ENCODE measurements around the gene METRN.

METRN gene

GRCh38 chr16:754656-755055 lies 39.7 kb downstream of the METRN start:
- no peak overlapping the region for H3K27ac ChIP-seq
- TF ChIP-seq CTCF (IDR thresholded peaks at IDR 0.05) (no peak), ZFX (IDR thresholded peaks at IDR 0.05; ENCODE audit: borderline replicate concordance) (no peak)

GRCh38 chr16:756428-756827 lies 41.5 kb downstream of the METRN start:
- no peak overlapping the region for H3K27ac ChIP-seq
- TF ChIP-seq ZFX (IDR thresholded peaks at IDR 0.05; ENCODE audit: borderline replicate concordance) (no peak), CTCF (IDR thresholded peaks at IDR 0.05) (no peak)

- TF ChIP-seq CTCF (IDR thresholded peaks at IDR 0.05) (no peak), ZFX (IDR thresholded peaks at IDR 0.05; ENCODE audit: borderline replicate concordance) (no peak)
- no peak overlapping the region for H3K27ac ChIP-seq
Measured at GRCh38 chr16:759110-759910, 44.4 kb downstream of the METRN start.

- no peak overlapping the region for H3K27ac ChIP-seq
- TF ChIP-seq ZFX (IDR thresholded peaks at IDR 0.05; ENCODE audit: borderline replicate concordance) = no peak
- no peak for TF ChIP-seq CTCF (IDR thresholded peaks at IDR 0.05)
Measured at GRCh38 chr16:760065-760464, 45.1 kb downstream of the METRN start.

GRCh38 chr16:760545-761343 lies 45.8 kb downstream of the METRN start, which contains the start of gene MSLN:
MSLN (plus strand) TSS chr16:760734; CDS start chr16:762681, 1,947 bp downstream.
- no peak within 1 kb of the TSS for H3K27ac ChIP-seq
- TF ChIP-seq CTCF (IDR thresholded peaks at IDR 0.05) (no peak), ZFX (IDR thresholded peaks at IDR 0.05; ENCODE audit: borderline replicate concordance) (no peak)

GRCh38 chr16:761625-762513 lies 47.0 kb downstream of the METRN start:
- H3K27ac ChIP-seq = no peak overlapping the region
- TF ChIP-seq ZFX (IDR thresholded peaks at IDR 0.05; ENCODE audit: borderline replicate concordance) (no peak), CTCF (IDR thresholded peaks at IDR 0.05) (no peak)

Measured in 22Rv1 (cell line).